HG02938 (cell line): ENCODE measurements around the gene SHISA7.

ENCODE experiments used
- ATAC-seq: cut with Tn5 transposase; IDR thresholded peaks from one replicate; pipeline ENCODE4 v1.9.1; 2021; ENCODE audit warnings: mild to moderate bottlenecking, moderate library complexity; ENCODE audit not compliant: unreplicated experiment

Gene SHISA7

DNA sequence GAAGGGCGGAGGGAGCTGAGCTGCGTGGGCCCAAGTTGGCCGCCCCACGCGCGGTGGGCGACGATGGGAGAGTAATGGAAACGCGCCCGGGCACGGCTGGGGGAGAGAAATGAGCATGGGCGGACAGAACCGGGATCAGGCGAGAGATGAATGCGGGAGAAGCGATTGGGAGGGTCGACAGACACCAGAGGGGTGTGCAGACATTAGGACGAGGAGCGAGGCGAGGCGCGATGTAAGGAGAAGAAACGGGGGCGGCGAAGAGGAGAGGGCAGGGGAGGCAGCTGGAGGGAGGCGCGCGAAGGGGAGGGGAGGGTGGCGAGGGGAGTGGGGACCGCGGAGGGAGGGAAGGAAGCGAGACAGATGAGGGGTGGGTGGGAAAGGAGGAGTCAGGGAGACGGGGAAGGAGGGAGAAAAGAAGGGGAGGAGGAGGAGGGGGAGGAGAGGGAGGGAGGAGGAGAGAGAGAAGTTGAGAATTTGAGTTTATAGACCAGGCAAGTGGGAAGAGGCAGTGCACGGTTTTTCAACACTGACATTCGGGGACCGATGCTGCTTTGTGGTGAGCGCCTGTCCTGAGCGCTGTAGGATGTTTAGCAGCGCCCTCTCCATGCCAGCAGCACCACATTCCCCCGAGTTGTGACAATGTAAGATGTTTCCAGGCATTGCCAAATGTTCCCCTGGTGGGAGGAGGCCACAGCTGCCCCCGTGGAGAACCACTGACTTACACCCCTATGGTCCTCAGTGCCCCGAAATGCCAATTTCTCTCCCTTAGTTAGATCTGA, at the start of gene SHISA7:
Gene SHISA7, minus strand, starts transcription at position 256 of the 779 bp plus-strand sequence. CDS start 437 bp downstream, outside the sequence.
- no peak for ATAC-seq

DNA sequence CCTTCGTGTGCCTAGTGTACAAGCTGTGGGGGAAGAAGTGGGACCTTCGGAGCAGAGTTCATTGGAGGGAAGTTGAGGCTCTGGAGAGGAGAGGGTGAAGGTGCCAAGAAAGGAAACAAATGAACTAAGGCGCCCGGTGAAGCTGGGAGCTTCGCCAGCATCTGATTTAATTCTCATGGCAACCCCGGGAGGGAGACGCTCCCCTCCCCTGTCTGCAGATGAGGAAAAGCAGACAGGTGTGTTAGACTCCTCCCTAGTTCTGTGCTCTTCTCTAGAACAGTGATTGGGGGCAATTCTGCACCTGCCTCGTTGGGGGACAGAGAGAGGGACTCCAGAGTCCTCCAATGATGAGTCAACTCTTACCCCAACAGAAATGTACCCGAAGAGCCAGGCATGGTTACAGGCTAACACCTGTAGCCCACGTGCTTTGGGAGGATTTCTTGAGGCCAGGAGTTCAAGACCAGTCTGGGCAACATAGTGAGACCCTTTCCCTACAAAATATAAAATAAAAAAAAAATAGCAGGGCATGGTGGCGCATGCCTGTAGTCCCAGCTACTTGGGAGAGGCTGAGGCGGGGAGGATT, 49.4 kb upstream of the SHISA7 start:
- no peak for ATAC-seq

DNA sequence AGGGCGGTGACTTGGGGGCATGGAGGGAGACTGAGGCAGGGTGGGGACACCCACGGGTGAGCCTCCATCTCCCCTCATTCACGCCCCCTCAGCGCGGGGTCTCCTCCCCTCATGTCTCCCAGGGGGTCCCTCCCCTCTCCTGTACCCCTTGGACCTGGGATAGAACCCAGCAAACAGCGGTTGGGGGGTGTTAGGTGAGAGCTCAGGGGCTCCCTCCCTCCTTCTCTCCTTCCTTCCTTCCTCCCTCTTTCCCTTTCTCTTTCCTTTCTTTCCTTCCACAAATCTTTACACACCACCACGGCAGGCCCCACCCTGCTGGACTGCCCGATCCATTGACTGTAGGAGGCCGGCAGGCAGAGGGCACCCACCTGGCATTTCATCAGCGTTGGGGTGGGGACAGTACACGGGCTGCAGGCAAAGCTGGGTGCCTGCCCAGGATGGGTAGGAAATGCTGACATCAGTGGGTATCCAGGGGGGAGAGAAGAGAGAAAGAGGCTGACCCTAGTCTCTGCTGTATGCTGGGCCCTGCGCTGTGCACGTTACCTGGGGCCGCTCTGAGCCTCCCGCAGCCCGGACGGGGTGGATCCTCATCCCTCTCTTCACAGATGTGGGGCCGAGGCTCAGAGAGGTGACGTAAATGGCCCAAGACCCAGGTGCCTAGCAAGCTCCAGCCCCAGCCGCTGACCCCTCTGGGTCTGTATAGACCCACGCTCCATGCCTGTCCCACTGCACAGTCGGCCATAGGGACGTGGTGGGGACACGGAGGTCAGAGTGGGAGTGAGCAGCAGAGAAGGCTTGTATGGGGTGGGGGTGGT, 48.7 kb upstream of the SHISA7 start:
- ATAC-seq = no peak

DNA sequence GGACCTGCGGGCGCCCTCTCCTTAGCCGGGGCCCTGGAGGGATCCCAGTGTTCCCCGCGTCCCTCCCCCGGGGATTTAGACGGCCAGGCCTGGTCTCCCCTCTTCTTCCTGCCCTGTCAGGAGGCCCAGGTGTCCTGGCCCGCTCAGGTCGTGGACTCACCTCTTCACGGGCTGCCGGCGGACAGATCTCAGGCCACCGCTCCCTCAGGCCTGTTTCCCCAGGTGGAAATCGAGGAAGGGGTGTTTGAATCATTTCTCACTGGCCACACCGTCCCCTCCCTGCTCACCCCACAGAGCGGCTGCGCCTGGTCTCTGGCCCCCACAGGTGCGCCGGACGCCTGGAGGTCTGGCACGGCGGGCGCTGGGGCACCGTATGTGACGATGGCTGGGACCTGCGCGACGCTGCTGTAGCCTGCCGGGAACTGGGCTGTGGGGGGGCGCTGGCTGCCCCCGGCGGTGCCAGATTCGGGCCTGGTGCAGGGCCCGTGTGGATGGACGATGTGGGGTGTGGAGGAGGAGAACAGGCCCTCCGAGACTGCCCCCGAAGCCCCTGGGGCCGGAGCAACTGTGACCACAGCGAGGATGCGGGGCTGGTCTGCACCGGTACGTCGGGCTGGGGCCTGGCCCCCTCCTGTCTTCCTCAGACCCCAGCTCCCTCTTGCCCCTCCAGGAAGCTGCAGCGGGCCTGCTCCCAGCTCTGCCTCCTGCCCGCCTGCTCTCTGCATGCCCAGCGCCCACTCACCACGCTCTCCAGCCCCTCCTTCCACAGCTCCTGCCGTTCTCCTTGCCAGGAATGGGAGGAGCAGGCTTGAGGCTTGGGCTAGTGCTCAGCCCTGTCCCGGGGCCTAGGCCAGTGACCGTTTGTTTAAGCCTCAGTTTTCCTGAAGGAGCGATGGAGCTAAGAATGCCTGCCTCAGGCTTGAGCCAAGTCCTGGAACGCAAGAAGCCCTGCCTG, 47.7 kb upstream of the SHISA7 start:
- ATAC-seq = no peak

DNA sequence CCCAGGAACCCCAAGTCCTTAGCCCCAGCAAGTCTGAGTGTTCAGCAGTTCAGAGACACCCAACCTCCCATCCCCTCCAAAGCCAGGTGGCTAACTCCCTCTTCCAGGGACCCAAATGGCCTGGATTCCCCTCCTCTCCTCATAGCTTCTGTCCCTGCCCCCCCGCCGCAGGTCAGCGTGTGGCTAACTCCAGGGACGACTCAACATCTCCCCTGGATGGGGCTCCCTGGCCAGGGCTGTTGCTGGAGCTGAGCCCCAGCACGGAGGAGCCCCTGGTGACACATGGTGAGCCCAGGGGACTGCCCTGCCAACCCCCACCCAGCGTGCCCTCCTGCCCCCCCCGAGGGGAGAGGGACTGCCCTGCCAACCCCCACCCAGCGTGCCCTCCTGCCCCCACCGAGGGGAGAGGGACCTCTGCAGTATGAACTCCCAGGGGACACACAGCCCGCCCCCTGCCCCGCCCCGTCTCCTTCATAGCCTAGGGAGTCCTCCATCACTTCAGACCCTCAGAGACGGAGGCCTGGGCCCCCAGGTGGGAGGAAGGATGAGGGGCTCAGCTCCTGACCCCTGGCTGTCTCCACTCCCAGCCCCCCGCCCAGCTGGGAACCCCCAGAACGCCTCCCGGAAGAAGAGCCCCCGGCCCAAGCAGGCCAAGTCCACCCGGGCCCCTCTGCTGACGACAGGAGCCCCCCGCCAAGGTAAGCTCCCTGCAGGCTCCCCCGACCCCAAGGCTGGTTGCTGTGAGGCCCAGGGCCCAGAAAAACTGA, 46.8 kb upstream of the SHISA7 start:
- ATAC-seq = no peak

DNA sequence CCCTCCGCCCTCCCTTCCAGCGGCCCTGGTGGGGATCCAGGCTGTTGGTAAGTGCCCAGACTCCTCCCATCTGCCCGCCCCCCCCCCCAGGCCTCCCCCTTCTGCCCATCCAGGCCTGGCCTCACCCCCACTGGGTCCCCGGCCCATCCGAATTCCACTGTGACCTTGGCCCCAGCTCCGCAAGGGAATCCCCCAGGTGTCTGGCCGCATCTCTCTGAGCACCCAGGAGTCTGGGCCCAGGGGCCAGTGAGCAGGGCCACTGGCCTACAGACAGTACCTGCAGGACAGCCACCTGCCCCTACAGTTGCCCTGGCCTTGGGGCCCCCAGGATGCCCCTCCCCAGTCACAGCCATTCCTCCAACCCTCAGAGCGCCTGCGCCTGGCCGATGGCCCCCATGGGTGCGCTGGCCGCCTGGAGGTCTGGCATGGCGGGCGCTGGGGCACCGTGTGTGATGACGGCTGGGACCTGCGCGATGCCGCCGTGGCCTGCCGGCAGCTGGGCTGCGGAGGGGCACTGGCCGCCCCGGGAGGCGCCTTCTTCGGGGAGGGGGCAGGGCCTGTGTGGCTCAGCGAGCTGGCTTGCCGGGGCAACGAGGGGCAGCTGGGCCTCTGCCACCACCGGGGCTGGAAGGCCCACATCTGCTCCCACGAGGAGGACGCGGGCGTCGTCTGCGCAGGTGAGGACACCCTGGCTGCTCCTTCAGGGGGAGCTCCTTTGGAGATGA, 46.0 kb upstream of the SHISA7 start:
- ATAC-seq = no peak

DNA sequence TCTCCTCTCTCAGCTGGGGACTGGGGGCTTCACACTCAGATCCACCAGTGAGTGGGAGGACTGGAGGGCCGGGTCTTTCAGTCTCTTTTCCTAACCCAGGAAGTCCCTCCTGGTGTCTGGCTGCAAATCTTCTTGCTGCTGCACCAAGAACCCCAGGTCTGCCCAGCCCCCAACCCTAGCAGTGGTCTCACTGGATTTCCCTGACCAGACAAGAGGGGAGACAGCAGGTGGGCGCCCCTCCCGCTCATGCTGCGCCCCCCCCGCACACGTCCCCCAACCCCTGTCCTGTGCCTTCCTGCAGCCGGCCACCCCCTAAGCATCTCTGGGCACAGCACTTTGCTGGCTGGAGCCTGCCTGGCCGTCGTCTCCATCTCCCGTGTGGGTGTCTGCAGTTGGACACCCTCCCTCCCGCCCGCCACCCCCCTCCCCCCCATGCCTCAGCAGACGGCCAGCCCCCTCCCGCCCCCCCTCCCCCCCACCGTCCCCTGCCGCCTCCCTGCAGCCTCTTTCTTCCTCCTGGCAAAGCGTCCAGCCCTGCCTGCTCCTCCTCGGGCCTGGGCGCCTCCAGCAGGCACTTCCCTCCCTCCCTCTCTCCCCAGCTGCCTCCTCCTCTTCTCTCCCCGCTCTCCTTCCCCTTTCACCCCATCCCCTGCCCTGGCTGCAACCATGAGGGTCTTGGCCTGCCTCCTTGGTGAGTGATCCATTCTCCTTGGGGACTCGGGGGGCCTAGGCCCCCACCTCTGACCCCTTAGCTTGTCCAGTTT, 45.0 kb upstream of the SHISA7 start, which contains the start of gene SSC5D:
Gene SSC5D, plus strand, starts transcription at position 513 of the 764 bp plus-strand sequence. Its CDS starts 154 bp downstream, at position 667.
- ATAC-seq = no peak

DNA sequence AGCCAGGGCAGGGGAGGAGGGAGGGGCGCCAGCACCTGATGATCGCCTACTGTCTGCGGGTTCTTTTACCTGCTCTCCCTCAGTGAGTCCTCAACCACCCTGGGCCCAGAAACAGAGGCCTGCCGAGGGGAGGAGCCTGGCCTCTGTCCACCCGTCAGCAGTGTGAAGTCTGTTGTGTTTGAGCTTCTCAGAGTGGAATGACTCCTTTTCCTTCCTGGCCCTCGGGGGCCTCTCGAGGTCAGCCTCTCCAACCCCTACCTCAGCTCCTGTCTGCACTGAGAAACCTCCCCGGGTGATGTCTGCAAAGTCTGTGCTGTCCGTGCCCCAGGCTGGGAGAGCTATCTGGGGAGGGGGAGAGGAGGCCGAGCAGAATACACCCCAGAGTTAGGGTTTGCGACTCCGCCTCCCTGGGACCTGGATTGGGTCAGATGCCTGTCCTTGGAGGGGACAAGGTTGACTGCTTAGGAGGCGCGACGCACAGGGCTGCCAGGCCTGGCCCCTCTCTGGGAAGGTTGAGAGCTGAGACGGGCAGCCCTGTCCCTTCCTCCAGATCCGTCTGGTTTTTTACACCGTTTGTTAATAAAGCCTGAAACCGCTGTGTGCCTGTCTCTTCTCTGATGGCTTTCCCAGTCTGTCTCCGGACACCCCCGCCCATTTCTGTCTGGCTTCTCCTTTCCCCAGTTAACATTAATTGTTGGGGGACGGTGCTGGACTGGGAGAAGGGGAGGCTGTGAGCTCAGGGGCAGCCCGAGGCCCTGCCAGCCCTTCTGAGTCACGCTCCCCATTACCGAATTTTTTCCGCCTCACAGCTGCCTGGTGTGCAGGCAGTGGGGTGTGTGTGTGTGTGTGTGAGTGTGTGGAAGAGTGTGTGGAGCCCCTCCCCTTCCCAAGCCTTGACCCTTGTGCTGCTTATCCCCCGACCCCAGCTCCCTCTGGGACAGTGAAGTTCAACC, 44.1 kb upstream of the SHISA7 start:
- ATAC-seq = no peak

DNA sequence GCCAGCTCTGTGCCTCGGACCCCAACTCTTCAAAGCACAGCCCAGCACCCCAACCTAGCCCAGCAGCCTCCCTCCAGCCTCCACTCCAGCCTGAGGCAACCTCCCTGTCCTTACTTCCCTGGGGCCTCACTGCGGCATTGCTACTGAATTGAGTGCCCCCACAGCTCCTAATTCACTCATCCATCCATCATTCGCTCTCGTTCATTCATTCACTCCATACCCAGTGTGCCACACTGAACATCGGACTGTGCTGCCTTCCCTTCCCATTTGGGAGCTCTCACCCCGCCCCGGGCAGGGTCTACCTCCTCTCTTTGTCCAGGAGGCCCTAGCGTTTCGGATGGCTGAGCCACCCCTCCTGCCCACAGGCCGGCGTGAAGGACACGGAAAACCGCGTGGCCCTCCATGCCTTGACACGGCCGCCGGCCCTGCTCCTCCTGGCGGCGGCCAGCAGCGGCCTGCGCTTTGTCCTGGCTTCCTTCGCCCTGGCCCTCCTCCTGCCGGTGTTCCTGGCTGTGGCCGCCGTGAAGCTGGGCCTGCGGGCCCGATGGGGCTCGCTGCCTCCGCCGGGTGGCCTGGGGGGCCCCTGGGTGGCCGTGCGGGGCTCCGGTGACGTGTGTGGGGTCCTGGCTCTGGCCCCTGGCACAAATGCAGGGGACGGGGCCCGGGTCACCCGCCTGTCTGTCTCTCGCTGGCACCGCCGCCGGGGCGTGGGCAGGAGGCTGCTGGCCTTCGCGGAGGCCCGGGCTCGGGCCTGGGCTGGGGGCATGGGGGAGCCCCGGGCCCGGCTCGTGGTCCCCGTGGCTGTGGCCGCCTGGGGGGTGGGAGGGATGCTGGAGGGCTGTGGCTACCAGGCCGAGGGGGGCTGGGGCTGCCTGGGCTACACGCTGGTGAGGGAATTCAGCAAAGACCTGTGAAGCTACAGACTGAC, 43.2 kb upstream of the SHISA7 start:
- ATAC-seq = no peak

DNA sequence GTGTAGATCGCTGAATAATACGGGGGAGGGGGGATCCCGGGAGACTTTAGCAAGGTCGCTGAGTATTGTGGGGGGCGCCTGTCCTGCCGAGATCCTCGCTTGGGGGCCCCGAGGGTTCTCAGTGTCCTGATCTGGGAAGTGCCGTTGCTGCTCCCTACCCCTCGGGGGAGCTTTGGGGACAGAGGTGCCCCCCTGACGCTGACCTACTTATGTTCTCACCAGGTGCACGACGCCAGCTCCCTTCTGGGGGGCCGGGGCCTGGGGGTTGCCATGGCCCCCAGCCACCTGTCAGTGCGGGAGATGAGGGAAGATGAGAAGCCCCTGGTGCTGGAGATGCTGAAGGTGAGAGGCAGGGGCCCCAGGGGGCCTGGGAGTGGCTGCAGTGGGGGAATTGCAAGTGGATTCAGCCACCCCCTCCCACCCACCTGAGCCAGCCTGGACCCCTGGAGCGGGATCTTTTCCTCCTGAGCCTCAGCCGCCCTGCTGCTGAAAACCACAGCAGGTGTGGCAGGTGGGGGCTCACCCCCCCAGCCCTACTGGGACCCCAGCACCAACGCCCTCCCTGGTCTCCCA, 42.4 kb upstream of the SHISA7 start:
- no peak for ATAC-seq

DNA sequence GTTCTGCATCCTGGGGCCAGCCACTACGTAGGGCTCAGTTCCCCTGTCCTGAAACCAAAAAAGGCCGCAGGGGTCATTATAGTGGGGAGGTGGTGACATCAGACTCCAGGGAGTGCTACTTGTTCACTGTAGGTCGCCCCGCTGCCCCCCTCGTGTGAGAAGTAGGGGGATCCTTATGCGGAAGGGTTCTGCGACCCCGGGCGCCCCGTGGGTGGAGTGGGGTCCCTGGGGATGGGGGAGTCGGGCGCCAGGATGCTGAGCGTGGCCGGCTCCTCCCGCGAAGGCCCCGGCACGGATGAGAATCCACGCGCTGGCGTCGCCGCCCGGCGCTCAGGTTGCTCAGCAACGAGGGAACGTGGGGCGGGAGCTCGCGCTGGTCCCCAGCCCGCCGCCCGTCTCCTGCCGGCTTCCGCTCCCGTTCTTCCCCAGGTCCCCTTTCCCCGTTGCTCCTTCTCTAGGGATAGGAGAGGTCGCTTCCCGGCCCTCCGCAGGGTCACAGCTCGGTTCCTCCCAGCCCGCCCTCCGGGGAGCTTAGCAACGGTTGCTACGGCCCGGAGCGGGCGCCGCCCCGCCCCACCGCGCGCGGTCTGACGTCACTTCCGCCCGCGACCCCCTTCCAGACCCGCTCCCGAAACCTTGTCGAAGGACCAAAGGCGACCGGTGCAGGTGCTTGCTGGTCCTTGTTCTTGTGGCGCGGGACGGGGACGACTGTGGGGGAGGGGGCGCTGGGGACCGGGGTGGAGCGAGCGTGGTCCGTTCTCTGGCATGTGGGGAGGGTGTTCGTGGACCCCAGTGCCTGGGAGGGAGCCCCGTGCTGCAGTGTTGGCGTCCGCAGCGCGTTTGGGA, 41.7 kb upstream of the SHISA7 start, which contains the start of gene NAT14:
Gene NAT14, plus strand, starts transcription at position 596 of the 846 bp plus-strand sequence. CDS start 521 bp downstream, outside the sequence.
- no peak for ATAC-seq

DNA sequence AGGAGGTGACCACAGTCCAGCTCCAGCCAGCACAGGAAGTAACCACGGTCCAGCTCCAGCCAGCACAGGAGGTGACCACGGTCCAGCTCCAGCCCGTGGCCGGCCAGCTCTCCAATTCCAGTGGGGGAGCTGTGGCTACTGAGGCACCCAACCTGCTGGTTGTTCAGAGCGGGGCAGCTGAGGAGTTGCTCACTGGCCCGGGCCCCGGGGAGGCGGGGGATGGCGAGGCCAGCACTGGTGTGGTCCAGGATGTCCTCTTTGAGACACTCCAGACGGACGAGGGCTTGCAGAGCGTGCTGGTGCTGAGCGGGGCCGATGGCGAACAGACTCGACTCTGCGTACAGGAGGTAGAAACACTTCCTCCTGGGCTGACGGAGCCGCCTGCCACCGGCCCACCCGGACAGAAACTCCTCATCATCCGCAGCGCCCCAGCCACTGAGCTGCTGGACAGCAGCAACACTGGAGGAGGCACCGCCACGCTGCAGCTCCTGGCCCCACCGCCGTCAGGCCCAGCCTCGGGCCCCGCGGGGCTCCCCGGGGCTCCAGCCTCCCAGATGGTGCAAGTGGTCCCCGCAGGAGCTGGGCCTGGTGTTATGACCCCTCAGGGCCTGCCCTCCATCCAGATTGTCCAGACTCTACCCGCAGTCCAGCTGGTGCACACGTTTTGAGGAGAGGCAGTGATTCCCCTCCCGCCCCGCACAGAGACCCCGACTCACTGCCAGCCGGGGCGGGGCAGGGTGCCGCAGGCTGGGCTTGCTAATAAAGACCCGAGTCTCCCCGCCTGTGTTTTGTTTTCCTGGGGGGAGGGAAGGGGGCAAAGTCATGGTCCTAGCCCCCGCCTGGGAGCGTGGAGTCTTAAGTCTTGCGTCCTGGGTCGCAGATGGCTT, 40.8 kb upstream of the SHISA7 start:
- ATAC-seq = no peak

DNA sequence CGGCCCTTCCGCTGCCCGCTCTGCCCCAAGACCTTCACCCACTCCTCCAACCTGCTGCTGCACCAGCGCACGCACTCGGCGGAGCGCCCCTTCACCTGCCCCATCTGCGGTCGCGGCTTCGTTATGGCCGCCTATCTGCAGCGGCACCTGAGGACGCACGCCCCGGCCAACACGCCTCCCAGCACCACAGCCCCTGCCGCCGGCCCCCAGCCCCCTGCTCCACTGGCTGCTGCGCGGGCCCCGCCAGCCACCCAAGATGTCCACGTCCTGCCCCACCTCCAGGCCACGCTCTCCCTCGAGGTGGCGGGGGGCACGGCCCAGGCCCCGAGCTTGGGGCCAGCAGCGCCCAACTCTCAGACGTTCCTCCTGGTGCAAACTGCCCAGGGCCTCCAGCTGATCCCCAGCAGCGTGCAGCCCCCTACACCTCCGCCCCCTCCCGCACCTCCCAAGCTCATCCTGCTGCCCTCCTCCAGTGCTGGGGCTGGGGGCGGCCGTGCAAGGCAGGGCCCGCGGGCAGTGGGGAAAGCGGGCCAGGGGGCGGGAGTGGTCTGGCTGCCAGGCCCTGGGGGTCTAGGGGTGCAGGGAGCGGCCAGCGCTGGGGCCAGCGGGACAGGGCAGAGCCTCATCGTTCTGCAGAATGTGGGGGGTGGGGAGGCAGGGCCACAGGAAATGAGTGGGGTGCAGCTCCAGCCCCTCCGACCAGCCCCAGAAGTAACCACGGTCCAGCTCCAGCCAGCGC, 40.0 kb upstream of the SHISA7 start:
- ATAC-seq = no peak
